T-helper 2 cell treated with Interferon-gamma antibody and Interleukin-4, amounts not matched to agents 5 μg/mL and 100 μg/mL, for 36 hours (primary cell): Measurements from ENCODE around the gene MFAP2.

Source experiments
- DNase-seq: peaks from one replicate; pipeline ENCODE4 v3.0.0; 2021; ENCODE audit warnings: low spot score
- H3K27ac Mint-ChIP-seq: one replicate; pipeline ENCODE4 v1.8.0; 2021; ENCODE audit warnings: mild to moderate bottlenecking, mixed read lengths
- H3K27me3 Mint-ChIP-seq: one replicate; pipeline ENCODE4 v1.8.0; 2021; ENCODE audit warnings: low read depth, mixed read lengths
- H3K36me3 Mint-ChIP-seq: one replicate; pipeline ENCODE4 v1.8.0; 2021; ENCODE audit warnings: low read depth, mixed read lengths
- H3K4me1 Mint-ChIP-seq: one replicate; pipeline ENCODE4 v1.8.0; 2021; ENCODE audit warnings: low read depth, mixed read lengths
- H3K4me3 Mint-ChIP-seq: one replicate; pipeline ENCODE4 v1.8.0; 2022; ENCODE audit warnings: mild to moderate bottlenecking, moderate library complexity, mixed read lengths
- H3K9me3 Mint-ChIP-seq: one replicate; pipeline ENCODE4 v1.8.0; 2021; ENCODE audit warnings: mixed read lengths

The MFAP2 gene

DNA sequence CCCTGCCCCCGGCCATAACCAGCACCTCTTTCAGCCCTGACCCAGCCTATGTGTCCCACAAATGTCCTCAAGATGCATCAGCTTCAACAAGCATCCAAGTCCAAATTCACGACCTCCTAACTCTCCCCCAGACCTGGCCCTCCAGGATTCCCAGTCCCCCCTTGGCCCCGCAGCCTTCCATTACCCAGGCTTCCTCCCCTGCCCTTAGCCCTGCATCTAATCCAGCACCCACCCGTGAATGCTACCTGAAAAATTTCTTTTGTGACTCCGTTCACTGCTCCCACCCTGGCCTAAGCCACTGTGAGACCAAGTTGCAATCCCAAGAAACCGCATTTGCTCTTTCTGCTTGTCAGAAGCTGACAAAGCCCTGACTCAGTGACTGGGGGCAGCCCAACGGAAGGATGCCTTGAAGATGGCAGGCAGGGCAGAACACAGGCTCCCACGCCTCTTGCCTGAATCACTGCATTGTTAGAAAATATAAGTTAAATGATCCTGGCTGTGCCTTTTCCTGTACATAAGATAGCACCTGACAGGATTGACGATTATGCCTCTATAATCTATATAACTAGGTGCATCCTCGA is 939 bp upstream of the MFAP2 start:
- peak overlapping the region; percentile 12 for H3K4me3 Mint-ChIP-seq
- no peak overlapping the region for H3K27ac Mint-ChIP-seq
- H3K36me3 Mint-ChIP-seq, result peaks cover 5% of the 10 kb centered on the region
- no peaks in the 10 kb centered on the region for H3K9me3 Mint-ChIP-seq
- H3K27me3 Mint-ChIP-seq, result peaks cover 31% of the 10 kb centered on the region
- peaks cover 3% of the 10 kb centered on the region for H3K4me1 Mint-ChIP-seq
- DNase-seq, result no peak

DNA sequence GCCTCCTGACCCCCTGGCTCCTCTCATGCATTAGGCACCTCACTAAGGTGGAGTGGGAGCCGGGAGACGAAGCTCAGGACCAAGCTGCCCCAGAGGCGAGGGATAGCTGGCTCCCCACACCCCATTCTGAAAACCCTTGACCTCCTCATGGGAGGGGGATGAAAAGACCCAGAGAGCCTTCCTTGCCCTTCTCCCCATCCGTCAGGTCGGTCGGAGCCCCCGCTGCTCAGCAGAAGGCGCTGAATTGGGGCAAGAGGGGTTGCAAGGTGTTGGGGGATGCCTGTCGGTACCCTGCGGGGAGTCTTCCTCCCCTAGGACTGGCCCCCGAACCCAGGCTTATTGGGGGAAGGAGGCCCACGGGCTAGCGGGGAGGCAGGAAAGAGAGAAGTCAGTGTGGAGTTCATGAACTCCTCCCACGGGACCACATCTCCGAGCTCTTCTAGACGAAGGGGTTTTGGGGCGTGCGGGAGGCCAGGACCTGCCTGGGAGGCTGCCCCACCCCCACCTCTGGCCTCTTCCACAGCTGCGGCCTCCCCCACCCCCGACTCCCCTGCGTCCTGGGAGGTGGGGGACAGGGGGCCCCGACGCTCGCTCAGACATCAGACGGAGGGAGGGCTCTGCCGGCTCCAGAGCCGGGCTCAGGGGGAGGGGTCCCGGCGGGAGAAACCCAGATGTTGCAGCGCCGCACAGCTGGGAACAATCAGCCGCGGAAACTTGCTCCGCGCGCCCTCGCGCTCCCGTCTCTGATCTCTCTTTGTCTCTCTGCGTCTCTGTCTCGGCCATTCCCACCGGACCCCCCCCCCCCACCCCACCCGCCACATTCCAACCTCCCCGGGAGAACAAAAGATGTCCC is 719 bp downstream of the MFAP2 start:
- Mint-ChIP-seq H3K27me3 (peaks cover 31% of the 10 kb centered on the region), H3K27ac (no peak overlapping the region), H3K9me3 (no peaks in the 10 kb centered on the region), H3K4me3 (no peak overlapping the region), H3K4me1 (peaks cover 3% of the 10 kb centered on the region), H3K36me3 (no peaks in the 10 kb centered on the region)
- no peak for DNase-seq

DNA sequence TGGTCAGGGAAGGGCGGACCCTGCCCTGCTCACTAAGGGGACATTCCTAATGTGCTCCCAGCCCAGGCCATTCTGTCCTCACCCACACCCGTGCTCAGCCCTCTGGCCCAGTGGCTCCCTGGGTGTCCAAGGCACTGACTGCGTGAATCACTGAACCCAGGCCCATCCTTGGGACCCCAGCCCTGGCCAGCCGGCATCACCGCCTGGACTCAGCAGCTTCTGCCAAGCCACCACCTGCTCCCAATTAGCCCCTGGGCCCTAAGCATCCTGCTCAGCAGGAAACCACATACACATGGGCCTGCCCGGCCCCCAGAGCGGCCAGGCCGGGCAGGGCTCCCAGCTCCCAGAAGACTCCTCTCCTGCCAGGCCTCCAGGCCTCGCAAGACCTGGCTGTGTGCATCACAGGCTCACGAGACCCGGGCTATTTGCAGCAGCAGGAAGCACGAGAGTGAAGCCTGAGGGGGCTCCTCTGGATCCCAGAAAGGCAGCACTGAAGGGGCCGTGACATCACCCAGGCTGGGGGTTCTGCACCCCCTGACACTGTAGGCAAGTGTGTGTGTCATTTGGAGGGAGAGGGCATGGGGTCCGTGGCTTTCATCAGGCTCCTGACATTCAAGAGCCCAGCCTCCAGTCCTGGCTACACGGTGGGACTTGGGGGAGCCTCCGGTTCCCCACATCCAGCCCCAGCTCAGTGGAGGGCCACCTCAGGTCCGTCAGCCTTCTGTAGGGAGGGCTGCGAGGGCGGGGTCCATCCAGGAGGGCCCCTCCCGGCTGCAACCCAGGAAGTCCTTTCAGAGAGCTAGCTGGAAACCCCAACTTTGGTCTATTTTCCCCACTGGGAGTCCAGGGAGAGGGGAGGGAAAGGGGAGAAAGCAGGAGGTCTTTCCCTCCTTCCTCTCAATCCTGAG is 1.6 kb downstream of the MFAP2 start:
- Mint-ChIP-seq H3K4me1 (peaks cover 3% of the 10 kb centered on the region), H3K4me3 (no peak overlapping the region), H3K36me3 (no peaks in the 10 kb centered on the region), H3K9me3 (no peaks in the 10 kb centered on the region), H3K27me3 (peaks cover 31% of the 10 kb centered on the region), H3K27ac (no peak overlapping the region)
- no peak for DNase-seq

DNA sequence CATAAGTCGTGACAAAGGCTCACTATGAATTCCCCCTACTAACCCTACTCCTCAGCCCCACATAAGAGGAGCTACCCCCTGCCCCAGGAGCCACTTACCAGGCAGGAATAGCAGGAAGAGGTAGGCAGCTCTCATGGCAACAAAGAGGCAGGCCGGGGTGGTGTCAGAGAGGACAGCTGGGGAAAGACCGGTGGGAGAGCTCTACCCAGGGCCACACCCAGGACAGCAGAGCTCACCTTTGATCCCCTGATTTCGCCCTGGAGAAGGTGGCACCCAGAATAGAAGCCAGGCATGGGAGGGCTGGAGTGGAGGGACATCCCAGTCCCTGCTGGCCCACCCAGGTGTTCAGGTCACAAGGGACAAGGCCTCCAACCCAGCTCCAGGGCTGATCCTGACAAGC is 2.3 kb downstream of the MFAP2 start:
- no peak for DNase-seq
- Mint-ChIP-seq H3K27me3 (peaks cover 28% of the 10 kb centered on the region), H3K4me3 (no peak overlapping the region), H3K9me3 (no peaks in the 10 kb centered on the region), H3K4me1 (peaks cover 3% of the 10 kb centered on the region), H3K36me3 (no peaks in the 10 kb centered on the region), H3K27ac (no peak overlapping the region)

DNA sequence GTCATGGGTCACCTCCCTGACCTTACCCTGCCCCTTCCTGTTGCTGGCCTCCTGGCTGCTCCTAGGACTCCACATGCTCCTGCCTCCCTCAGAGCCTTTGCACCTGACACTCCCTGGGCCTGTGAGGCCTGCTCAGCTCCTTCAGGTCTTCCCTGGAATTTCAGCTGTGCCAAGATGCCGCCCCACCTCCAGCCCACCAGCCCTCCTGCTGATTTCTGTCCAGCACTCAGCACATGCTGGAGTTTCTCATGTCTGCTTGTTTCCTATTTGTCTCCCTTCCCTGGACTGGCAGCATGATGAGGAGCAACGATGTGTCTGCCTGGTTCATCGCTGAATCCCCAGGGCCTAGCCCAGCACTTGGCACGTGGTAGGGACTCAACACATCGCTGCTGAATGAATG is 3.0 kb downstream of the MFAP2 start:
- DNase-seq, result no peak
- no peaks in the 10 kb centered on the region for H3K36me3 Mint-ChIP-seq
- no peaks in the 10 kb centered on the region for H3K9me3 Mint-ChIP-seq
- peaks cover 26% of the 10 kb centered on the region for H3K27me3 Mint-ChIP-seq
- no peak overlapping the region for H3K27ac Mint-ChIP-seq
- H3K4me1 Mint-ChIP-seq, result peaks cover 3% of the 10 kb centered on the region
- no peak overlapping the region for H3K4me3 Mint-ChIP-seq

DNA sequence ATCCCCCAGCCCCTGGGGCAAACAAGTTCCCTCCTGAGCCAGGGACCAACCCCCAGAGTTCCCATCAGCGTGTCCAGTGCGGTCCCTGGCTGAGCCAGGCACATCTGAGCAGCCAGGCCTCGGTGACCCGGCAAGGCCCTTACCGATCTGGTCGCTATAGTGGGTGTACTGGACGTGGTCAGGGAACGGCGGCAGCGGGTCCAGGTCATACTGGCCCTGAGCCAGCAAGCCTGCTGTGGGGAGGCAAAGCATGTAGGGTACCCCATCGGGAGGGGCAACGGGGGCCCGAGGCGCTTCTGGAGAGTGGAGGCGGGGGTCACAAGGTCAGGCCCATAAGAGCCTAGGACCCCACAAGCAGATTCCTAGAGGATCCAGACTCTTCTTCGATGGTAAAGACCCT is 3.5 kb downstream of the MFAP2 start:
- no peak overlapping the region for H3K27ac Mint-ChIP-seq
- H3K4me3 Mint-ChIP-seq, result no peak overlapping the region
- no peaks in the 10 kb centered on the region for H3K9me3 Mint-ChIP-seq
- H3K27me3 Mint-ChIP-seq, result peaks cover 24% of the 10 kb centered on the region
- no peak for DNase-seq
- H3K36me3 Mint-ChIP-seq, result no peaks in the 10 kb centered on the region
- H3K4me1 Mint-ChIP-seq, result peaks cover 3% of the 10 kb centered on the region

DNA sequence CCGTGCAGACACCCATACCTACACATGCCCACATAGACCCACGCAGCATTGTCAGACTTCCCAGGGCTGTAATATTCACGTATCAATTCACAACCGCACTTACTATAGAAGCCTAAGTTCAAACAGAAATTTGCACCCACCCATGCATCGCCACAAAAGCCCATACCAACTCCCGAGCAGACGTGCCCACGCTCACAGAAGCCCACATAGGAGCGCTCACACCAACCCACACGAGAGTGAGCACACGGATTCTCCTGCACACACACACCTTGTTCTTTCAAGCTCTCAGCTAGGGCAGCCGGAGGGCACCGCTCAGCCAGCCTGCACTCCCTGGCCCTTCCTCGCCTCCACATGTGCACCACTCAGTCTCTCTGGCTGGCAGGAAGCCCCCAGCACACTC is 4.6 kb downstream of the MFAP2 start:
- H3K4me3 Mint-ChIP-seq, result no peak overlapping the region
- H3K4me1 Mint-ChIP-seq, result peaks cover 2% of the 10 kb centered on the region
- no peak overlapping the region for H3K27ac Mint-ChIP-seq

DNA sequence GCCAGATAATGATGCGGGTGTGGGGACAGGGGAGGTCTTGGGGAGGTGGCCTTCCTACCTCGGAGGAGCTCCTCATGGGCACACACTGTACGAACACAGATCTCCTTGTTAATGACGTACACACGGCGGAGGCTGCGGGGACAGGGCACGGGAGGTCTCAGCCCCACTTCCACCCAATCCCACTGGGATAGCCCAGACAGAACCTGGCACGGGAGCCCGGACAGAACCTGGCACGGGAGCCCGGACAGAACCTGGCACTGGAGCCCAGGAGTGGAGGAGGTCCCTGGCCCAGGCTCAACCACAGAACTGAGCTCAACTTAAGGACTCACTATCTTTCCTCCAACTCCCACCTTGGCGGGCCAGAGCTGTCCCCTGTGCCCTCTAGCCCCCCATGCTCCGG is 5.2 kb downstream of the MFAP2 start:
- no peaks in the 10 kb centered on the region for H3K9me3 Mint-ChIP-seq
- H3K4me1 Mint-ChIP-seq, result no peaks in the 10 kb centered on the region
- H3K36me3 Mint-ChIP-seq, result no peaks in the 10 kb centered on the region
- H3K4me3 Mint-ChIP-seq, result no peak overlapping the region
- no peak for DNase-seq
- H3K27ac Mint-ChIP-seq, result no peak overlapping the region
- peaks cover 10% of the 10 kb centered on the region for H3K27me3 Mint-ChIP-seq

More for the DNA sequence above, 4.6 kb downstream of the MFAP2 start:
- peaks cover 14% of the 10 kb centered on the region for H3K27me3 Mint-ChIP-seq
- no peak for DNase-seq
- no peaks in the 10 kb centered on the region for H3K36me3 Mint-ChIP-seq
- H3K9me3 Mint-ChIP-seq, result no peaks in the 10 kb centered on the region

DNA sequence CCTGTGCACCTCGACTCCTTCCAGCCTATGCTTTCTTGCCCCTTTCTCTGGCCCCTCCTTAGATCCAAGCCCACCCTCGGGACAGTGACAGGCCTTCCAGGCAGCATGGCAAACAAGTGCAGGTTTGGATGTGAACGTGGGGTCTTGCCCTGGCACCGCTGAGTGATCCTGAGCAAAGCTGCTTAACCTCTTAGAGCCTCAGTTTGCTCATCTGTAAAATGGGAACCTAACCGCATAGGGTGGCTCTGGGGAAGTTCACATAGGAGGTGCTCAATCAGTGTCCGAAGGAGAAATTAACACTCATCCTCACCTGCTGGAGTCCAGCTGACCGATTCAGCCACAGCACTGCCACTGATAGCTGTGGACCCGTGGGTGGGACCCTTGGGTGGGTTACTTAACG is 7.2 kb downstream of the MFAP2 start:
- DNase-seq, result no peak
- Mint-ChIP-seq H3K27ac (no peak overlapping the region), H3K4me3 (no peak overlapping the region), H3K36me3 (no peaks in the 10 kb centered on the region), H3K9me3 (no peaks in the 10 kb centered on the region), H3K27me3 (no peaks in the 10 kb centered on the region), H3K4me1 (no peaks in the 10 kb centered on the region)

DNA sequence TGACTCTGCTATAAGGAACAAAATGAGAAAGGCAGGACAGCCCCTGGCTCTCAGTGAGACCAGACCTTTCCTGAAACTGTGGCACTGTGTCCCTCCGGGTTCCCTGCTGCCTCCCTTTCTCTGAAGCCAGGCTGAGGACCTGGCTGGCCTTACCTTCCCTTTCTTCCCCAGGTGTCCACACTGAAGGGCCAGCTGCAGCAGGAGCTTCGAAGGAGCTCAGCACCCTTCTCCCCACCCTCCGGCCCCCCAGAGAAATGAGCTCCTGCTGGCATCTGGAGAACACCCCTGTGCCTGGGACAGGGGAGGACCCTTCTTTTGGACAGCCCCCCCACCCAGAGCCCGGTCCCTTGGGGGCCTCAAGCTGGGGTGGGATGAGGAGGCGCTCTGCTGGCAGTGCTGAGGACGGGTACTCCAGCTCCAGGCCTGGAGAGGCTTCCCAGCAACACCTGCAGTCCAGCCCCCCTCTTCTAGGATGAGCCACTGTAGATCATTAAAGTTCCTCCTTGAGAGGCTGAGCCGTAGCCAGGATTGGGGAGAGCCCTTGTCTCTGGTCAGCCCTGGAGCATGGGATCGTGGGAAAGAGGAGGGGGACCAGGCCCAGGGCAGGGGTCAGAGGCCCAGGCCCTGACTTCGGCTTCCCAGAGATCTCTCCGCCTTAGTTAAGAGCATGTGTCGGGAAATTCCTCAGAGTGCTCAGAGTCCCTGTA is 8.1 kb downstream of the MFAP2 start:
- Mint-ChIP-seq H3K27me3 (no peaks in the 10 kb centered on the region), H3K4me3 (no peak overlapping the region), H3K27ac (no peak overlapping the region), H3K36me3 (no peaks in the 10 kb centered on the region), H3K9me3 (no peaks in the 10 kb centered on the region), H3K4me1 (no peaks in the 10 kb centered on the region)
- DNase-seq, result no peak

DNA sequence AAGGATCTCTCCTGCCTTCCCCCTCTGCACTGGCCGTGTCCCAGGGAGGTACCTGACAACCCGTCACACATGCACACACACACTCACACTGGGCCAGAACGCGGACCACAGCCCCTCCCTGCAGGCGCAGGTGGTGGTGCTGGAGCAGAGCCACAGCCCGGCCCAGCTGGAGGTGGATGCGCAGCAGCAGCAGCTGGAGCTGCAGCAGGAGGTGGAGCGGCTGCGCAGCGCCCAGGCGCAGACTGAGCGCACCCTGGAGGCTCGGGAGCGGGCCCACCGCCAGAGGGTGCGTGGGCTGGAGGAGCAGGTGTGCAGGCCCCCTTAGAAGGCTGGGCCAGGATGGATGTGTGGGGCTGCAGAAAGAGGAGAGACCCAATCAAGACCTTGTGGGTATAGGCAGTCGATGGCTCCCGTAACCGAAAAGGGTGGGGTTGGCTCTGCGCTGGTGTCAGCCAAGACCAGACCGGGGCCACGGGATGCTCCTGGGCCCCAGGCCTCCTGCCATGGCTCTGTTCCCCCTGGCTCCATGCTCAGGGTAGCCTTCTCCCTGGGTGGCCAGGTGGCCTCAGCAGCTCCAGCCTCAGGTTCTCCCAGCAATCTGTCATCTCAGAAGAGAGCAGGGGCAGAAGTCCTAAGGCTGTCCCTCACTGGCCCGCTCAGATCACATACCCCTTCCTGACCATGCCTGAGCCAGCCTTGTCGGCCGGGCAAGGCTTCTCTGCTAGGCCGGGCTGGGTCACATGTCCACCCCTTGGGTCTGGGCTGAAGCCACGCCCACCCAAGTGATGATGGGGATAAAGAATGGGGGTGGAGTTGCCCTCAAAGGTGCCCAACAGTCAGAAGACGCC is 8.9 kb downstream of the MFAP2 start:
- no peaks in the 10 kb centered on the region for H3K36me3 Mint-ChIP-seq
- H3K4me3 Mint-ChIP-seq, result no peak overlapping the region
- no peaks in the 10 kb centered on the region for H3K4me1 Mint-ChIP-seq
- DNase-seq, result no peak
- no peak overlapping the region for H3K27ac Mint-ChIP-seq
- H3K27me3 Mint-ChIP-seq, result no peaks in the 10 kb centered on the region
- H3K9me3 Mint-ChIP-seq, result no peaks in the 10 kb centered on the region

DNA sequence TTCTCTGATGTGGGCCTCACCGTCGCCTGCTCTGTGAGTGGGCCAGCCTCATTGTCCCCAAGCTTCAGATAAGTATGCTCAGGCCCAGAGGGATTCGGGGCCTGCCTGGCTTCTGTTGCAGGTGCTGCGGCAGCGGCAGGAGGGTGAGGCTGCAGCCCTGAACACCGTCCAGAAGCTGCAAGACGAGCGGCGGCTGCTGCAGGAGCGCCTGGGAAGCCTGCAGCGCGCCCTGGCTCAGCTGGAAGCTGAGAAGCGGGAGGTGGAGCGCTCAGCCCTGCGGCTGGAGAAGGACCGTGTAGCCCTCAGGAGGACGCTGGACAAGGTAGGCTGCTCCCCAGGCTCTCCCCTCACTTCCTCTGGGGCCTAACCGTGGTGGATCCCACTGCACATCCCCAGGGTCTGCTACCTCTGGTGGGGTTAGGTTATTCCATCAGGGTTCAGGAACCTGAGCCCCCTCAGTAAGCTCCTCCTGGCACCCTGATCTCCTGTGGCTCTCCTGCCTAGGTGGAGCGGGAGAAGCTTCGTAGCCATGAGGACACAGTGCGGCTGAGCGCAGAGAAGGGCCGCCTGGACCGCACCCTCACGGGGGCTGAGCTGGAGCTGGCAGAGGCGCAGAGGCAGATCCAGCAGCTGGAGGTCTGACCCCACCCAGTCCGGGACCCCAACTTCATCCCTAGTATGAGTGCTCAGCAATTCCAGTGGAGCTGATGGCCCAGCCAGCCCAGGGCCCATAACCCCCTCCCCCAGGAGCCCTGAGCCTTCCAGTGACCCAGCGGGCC is 10.1 kb downstream of the MFAP2 start:
- Mint-ChIP-seq H3K4me1 (no peaks in the 10 kb centered on the region), H3K4me3 (no peak overlapping the region), H3K27ac (no peak overlapping the region), H3K27me3 (no peaks in the 10 kb centered on the region), H3K36me3 (no peaks in the 10 kb centered on the region), H3K9me3 (no peaks in the 10 kb centered on the region)
- DNase-seq, result no peak
